ENCODE data around the gene ZIC4.
A peak's percentile ranks its signal among the peaks of the same experiment; 100 is the strongest.

Gene ZIC4

GRCh38 chr3:147422196-147422595, 15.9 kb upstream of the ZIC4 start:
- TF ChIP-seq CTCF (conservative IDR thresholded peaks at IDR 0.05; ENCODE audit: low read depth, low read length) = no peak
- DNase-seq (ENCODE audit: low read depth) = no peak
- no peak overlapping the region for H3K4me3 ChIP-seq (ENCODE audit: low read length)

GRCh38 chr3:147421184-147421912, 15.0 kb upstream of the ZIC4 start:
- no peak overlapping the region for H3K4me3 ChIP-seq (ENCODE audit: low read length)
- no peak for TF ChIP-seq CTCF (conservative IDR thresholded peaks at IDR 0.05; ENCODE audit: low read depth, low read length)
- no peak for DNase-seq (ENCODE audit: low read depth)

GRCh38 chr3:147420353-147421183, 14.2 kb upstream of the ZIC4 start:
- DNase-seq (ENCODE audit: low read depth) = no peak
- no peak for TF ChIP-seq CTCF (conservative IDR thresholded peaks at IDR 0.05; ENCODE audit: low read depth, low read length)
- H3K4me3 ChIP-seq (ENCODE audit: low read length) = no peak overlapping the region

GRCh38 chr3:147419781-147420224, 13.5 kb upstream of the ZIC4 start:
- no peak for DNase-seq (ENCODE audit: low read depth)
- no peak overlapping the region for H3K4me3 ChIP-seq (ENCODE audit: low read length)
- no peak for TF ChIP-seq CTCF (conservative IDR thresholded peaks at IDR 0.05; ENCODE audit: low read depth, low read length)

- peak overlapping the region; percentile 18 for H3K4me3 ChIP-seq (ENCODE audit: low read length)
- DNase-seq (ENCODE audit: low read depth) = no peak
- no peak for TF ChIP-seq CTCF (conservative IDR thresholded peaks at IDR 0.05; ENCODE audit: low read depth, low read length)
These were observed 12.7 kb upstream of the ZIC4 start for GRCh38 chr3:147418808-147419701.

- H3K4me3 ChIP-seq (ENCODE audit: low read length) = no peak overlapping the region
- TF ChIP-seq CTCF (conservative IDR thresholded peaks at IDR 0.05; ENCODE audit: low read depth, low read length) = no peak
These were observed 12.0 kb upstream of the ZIC4 start for GRCh38 chr3:147418371-147418781.

More at GRCh38 chr3:147418371-147418781, 12.0 kb upstream of the ZIC4 start:
- DNase-seq (ENCODE audit: low read depth) = no peak
